ENCODE measurements around the gene KLHL22. TPM values are rescaled to one million over a fixed set of nuclear protein-coding genes. Genes with fewer than 3 reads are reported as not detected.
A peak's percentile ranks its signal among the peaks of the same experiment; 100 is the strongest.

Gene KLHL22
- total RNA-seq, 4 donors from 2014 or later: 12.3 to 29.7 (median 18.3) TPM

DNA sequence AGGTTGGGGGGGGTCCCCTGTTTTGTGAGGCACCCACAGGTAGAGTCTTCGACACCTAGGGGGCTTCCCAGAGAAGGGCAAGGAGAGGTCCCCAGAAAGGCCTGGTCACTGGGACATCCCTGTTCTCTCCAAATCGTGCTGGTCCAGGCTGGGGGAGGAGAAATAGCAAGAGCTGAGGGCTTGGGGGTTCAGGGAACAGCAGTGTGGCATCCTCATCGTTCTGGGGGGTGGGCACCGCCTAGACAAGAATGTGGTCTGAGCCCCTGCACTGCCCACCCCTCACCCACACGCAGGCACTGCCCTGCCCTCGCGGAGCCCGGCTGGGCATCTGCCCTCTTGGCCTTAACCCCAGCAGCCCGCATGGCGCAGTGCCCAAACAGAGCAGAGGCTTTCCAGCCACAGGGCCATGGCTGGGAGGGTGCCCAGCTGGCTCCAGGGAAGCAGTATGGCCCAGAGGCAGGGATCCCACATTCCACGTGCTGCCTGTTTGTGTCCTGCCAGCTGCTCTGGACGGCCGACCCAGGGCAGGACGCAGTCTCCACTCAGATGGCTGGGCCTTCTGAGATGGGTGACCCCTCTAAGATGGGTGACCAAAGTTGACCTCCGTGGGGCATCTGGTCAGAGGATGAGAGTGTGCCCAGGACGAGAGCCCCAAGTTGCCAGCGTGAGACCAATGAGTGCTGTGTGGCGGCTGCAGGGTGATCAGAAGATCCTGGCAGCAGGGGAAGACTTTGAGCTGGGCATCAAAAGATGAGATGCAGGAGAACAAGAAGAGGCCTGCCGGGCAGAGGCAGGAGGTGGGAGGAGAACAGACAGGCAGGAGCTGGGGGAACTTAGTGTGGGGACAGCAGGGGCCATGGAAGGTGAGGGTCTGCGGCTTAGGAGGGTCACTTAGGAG lies 72.3 kb downstream of the KLHL22 start:
- no peak overlapping the region for H3K4me3 ChIP-seq
- peaks cover 5% of the 10 kb centered on the region for H3K36me3 ChIP-seq
- H3K27ac ChIP-seq: peak overlapping the region; percentile 50
- 40% methylated on average over 13 of the region's 20 CpGs for WGBS
- peaks cover 13% of the 10 kb centered on the region for H3K27me3 ChIP-seq
- peak; percentile 69 to 74 for DNase-seq (ENCODE audit: low spot score in 2 of 2)
- peaks cover 44% of the 10 kb centered on the region for H3K4me1 ChIP-seq
- no peak for TF ChIP-seq EP300 (IDR thresholded peaks at IDR 0.05)
- H3K9me3 ChIP-seq: no peaks in the 10 kb centered on the region

DNA sequence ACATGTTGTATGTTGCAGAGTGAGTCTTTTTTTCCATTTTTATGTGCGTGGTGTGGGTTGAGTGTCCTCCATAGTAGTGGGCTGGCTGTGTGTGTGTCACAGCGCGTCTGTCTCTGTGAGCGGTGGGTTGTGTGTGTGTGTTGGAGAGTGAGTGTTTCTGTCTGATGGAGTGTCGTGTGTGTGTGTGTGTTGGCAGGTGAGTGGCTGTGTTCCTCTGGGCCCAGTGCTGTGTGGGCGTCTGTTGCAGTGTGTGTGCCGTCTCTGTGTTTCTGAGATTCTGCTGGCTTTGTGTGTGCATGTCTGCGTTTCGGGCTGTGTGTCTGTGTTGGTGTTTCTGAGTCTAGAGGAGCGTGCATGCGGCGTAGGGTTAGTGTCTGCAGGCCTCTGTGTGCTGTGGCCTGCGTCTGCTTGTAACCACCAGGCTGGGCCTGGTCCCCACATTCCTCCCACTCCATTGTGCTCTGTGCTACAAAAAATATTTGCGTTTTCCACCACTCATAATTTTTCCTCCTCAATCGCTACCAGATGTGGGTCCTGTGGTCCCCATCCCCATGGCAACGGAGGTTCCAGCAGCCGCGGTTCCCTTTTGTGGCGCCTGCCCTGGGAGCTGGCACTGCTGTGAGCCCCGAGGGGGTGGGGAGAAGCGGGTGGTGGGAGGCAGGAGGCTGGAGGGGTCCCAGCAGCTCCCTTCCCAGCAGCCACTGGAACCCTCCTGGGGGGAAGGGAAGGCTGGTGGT lies 73.2 kb downstream of the KLHL22 start:
- no peaks in the 10 kb centered on the region for H3K9me3 ChIP-seq
- H3K27me3 ChIP-seq: peaks cover 12% of the 10 kb centered on the region
- H3K36me3 ChIP-seq: peaks cover 5% of the 10 kb centered on the region
- H3K27ac ChIP-seq: peak overlapping the region; percentile 50
- DNase-seq (ENCODE audit: low spot score in 2 of 2): peak in 1 of 2 donors; percentile 48
- TF ChIP-seq POLR2A (IDR thresholded peaks at IDR 0.05) (no peak), POLR2AphosphoS5 (IDR thresholded peaks at IDR 0.05) (no peak), EP300 (IDR thresholded peaks at IDR 0.05) (no peak)
- TF ChIP-seq, protein P1, sequence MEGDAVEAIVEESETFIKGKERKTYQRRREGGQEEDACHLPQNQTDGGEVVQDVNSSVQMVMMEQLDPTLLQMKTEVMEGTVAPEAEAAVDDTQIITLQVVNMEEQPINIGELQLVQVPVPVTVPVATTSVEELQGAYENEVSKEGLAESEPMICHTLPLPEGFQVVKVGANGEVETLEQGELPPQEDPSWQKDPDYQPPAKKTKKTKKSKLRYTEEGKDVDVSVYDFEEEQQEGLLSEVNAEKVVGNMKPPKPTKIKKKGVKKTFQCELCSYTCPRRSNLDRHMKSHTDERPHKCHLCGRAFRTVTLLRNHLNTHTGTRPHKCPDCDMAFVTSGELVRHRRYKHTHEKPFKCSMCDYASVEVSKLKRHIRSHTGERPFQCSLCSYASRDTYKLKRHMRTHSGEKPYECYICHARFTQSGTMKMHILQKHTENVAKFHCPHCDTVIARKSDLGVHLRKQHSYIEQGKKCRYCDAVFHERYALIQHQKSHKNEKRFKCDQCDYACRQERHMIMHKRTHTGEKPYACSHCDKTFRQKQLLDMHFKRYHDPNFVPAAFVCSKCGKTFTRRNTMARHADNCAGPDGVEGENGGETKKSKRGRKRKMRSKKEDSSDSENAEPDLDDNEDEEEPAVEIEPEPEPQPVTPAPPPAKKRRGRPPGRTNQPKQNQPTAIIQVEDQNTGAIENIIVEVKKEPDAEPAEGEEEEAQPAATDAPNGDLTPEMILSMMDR (IDR thresholded peaks at IDR 0.05): no peak
- H3K4me3 ChIP-seq: no peak overlapping the region
- WGBS: 42% methylated on average over 21 of the region's 21 CpGs
- peaks cover 47% of the 10 kb centered on the region for H3K4me1 ChIP-seq

DNA sequence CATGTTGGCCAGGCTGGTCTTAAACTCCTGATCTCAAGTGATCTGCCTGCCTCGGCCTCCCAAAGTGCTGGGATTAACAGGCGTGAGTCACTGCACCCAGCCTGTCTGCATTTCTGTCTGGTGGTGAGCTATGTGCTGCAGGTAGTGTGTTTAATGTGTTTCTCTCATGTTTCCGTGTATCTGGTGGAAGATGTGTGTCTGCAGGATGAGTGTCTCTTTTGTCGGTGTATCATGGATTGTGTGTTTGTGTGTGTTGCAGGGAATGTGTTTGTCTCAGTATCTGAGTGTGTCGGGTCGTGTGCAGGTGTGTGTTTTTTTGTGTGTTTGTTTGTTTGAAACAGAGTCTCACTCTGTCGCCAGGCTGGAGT lies 74.1 kb downstream of the KLHL22 start:
- no peak overlapping the region for H3K4me3 ChIP-seq
- no peaks in the 10 kb centered on the region for H3K36me3 ChIP-seq
- peak in 1 of 2 donors; percentile 24 for DNase-seq (ENCODE audit: low spot score in 2 of 2)
- 89% methylated on average over 7 of the region's 7 CpGs for WGBS
- no peak overlapping the region for H3K27ac ChIP-seq
- peaks cover 7% of the 10 kb centered on the region for H3K27me3 ChIP-seq
- H3K4me1 ChIP-seq: peaks cover 47% of the 10 kb centered on the region
- H3K9me3 ChIP-seq: no peaks in the 10 kb centered on the region
- TF ChIP-seq, protein P1 (IDR thresholded peaks at IDR 0.05): no peak
- TF ChIP-seq POLR2AphosphoS5 (IDR thresholded peaks at IDR 0.05) (no peak), POLR2A (IDR thresholded peaks at IDR 0.05) (no peak), EP300 (IDR thresholded peaks at IDR 0.05) (no peak)

DNA sequence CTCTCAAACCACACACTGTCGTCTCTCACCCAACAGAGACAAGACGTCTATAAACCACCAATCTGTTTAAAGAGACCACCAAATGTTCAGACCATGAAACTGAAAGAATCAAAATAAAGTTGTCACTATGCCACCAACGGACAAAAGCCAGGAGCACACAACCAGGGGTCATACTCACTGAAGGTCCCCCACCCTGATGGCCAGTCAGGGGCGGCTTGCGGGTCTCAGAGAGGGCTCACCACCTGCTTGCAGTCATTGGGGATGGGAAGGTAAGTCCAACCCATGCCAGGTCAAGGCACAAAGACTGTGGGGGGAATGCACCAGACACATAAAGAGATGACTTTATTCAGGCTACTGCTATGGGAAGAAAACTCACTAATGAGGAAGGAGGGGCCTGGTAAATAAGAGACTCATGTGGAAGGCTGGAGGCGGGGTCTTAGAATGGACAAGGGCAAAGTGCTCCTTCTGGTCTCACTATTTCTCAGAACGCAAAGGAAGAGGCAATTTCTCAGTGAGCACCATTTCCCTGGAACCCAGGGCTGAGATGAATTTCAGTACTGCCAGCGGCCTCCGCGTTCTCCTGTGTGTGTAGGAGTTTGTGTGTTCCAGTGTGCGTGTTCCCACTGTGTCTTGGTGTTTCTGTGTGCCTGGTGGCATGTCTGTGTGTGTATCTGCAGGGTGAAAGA lies 75.3 kb downstream of the KLHL22 start:
- TF ChIP-seq POLR2A (IDR thresholded peaks at IDR 0.05): no peak
- TF ChIP-seq, protein P1 (IDR thresholded peaks at IDR 0.05): no peak
- TF ChIP-seq POLR2AphosphoS5 (IDR thresholded peaks at IDR 0.05): no peak
- TF ChIP-seq EP300 (IDR thresholded peaks at IDR 0.05): no peak
- WGBS: 91% methylated on average over 11 of the region's 11 CpGs

DNA sequence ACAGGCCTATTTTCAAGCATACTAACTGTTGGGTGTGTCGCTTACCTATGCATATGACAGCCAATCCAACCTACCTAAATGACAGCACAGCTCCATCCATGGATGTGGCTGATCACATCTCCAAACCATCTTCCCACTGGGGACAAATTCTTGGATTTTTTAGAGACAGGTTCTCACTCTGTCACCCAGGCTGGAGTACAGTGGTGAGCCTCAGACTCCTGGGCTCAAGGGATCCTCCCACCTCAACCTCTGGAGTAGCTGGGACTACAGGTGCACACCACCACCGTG lies 76.0 kb downstream of the KLHL22 start:
- Histone ChIP-seq H3K27ac (no peak overlapping the region), H3K36me3 (no peaks in the 10 kb centered on the region), H3K4me1 (peaks cover 31% of the 10 kb centered on the region), H3K9me3 (no peaks in the 10 kb centered on the region), H3K27me3 (no peaks in the 10 kb centered on the region), H3K4me3 (no peak overlapping the region)
- peak in 1 of 2 donors; percentile 20 for DNase-seq (ENCODE audit: low spot score in 2 of 2)
- WGBS: 79% methylated on average over 2 of the region's 2 CpGs
- TF ChIP-seq POLR2A (IDR thresholded peaks at IDR 0.05): no peak
- no peak for TF ChIP-seq POLR2AphosphoS5 (IDR thresholded peaks at IDR 0.05)
- TF ChIP-seq EP300 (IDR thresholded peaks at IDR 0.05): no peak
- TF ChIP-seq, protein P1 (IDR thresholded peaks at IDR 0.05): no peak

More for the DNA sequence above, 75.3 kb downstream of the KLHL22 start:
- Histone ChIP-seq H3K9me3 (no peaks in the 10 kb centered on the region), H3K4me3 (no peak overlapping the region), H3K36me3 (no peaks in the 10 kb centered on the region), H3K27me3 (peaks cover 2% of the 10 kb centered on the region), H3K27ac (no peak overlapping the region), H3K4me1 (peaks cover 36% of the 10 kb centered on the region)
- peak in 1 of 2 donors; percentile 57 for DNase-seq (ENCODE audit: low spot score in 2 of 2)
